ENCODE measurements around the gene FGFR1OP2. TPM values are rescaled to one million over a fixed set of nuclear protein-coding genes. Genes with fewer than 3 reads are reported as not detected.

FGFR1OP2 gene
- total RNA-seq, 2 experiments from 2014 or later, result 79.5 to 84.8 TPM

DNA sequence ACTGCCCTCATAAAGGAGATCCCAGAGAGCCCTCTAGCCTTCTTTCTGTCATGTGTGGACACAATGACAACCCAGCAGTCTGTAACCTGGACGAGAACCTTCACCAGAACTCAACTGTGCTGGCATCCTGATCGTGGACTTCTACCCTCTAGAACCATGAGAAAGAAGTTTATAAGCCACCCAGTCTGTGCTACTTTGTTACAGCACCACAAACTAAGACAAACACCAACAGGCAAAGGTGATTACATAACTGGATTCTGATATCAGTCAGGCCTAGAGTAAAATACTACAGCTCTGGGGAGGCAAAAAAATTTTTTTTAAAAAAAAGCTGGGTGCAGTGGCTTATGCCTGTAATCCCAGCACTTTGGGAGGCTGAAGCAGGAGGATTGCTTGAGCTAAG lies 57.4 kb downstream of the FGFR1OP2 start:
- H3K4me1 Mint-ChIP-seq, result peaks cover 10% of the 10 kb centered on the region
- H3K36me3 Mint-ChIP-seq (ENCODE audit: low read depth), result peaks cover 38% of the 10 kb centered on the region
- H3K27me3 Mint-ChIP-seq, result no peaks in the 10 kb centered on the region
- no peaks in the 10 kb centered on the region for H3K9me3 Mint-ChIP-seq
- DNase-seq, result no peak
- H3K4me3 Mint-ChIP-seq, result no peak overlapping the region
- POLR2A ChIA-PET, result no interaction called here
- CTCF ChIA-PET, result interaction anchor here (0.9 to 1.2 kb wide), 2 partner anchors 18 to 31 kb away, joined by 3 to 5 read pairs; partner anchors contain the start of gene TM7SF3
- no peak overlapping the region for H3K27ac Mint-ChIP-seq

DNA sequence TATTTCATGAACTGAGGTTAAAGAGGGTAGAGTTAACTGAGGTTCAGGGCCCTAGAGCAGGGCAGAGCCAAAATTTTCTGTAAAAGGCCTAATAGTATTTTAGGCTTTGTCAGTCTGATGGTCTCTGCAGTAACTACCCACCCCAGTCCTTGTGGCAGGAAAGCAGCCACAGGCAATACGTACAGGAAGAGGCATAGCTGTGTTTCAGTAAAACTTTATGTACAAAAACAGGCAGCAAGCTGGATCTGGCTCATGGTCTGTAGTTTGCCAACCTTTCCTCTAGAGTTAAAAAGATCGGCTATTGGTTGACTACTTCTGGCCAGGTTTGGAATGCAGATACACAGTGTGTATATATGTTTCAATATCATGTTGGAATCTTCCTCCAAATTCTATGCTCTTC lies 58.7 kb downstream of the FGFR1OP2 start:
- Mint-ChIP-seq H3K4me1 (peaks cover 20% of the 10 kb centered on the region), H3K4me3 (no peak overlapping the region), H3K36me3 (ENCODE audit: low read depth) (peaks cover 43% of the 10 kb centered on the region), H3K27ac (no peak overlapping the region), H3K9me3 (no peaks in the 10 kb centered on the region), H3K27me3 (no peaks in the 10 kb centered on the region)
- ChIA-PET CTCF (interaction anchor here (0.5 kb wide), 1 partner anchor 574 kb away, joined by 4 read pairs; no protein-coding TSS in a partner anchor), POLR2A (no interaction called here)
- no peak for DNase-seq

- no peak for DNase-seq
- POLR2A ChIA-PET, result no interaction called here
- Mint-ChIP-seq H3K27ac (peak overlapping the region; percentile 38), H3K27me3 (no peaks in the 10 kb centered on the region), H3K9me3 (no peaks in the 10 kb centered on the region), H3K36me3 (ENCODE audit: low read depth) (peaks cover 34% of the 10 kb centered on the region), H3K4me3 (no peak overlapping the region), H3K4me1 (peaks cover 26% of the 10 kb centered on the region)
- CTCF ChIA-PET, result interaction anchor here (1.6 to 1.9 kb wide), 2 partner anchors 9 to 12 kb away, joined by 5 to 10 read pairs; partner anchors contain the start of gene TM7SF3
Measured at GRCh38 chr12:27000961-27001360, 62.7 kb downstream of the FGFR1OP2 start.

DNA sequence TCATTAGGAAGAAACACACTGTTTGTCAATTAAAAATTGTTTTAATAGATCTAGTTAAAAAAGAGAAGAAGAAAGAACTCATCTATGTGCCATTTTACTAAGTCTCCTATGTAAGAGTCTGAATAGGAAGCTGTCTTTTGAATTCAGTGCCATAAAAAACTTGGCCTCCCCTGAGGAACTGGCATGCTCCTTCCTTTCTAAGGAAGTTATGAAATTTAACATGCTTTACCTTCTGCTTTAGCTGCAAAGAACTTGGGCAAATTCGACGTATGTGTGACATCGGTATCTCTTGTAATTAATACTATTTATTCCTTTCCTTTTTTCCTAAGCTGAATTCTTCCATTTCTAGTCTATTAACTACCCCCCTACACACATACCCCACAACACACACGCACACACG lies 63.4 kb downstream of the FGFR1OP2 start:
- no peak overlapping the region for H3K4me3 Mint-ChIP-seq
- no peaks in the 10 kb centered on the region for H3K27me3 Mint-ChIP-seq
- no peak overlapping the region for H3K27ac Mint-ChIP-seq
- H3K9me3 Mint-ChIP-seq, result no peaks in the 10 kb centered on the region
- POLR2A ChIA-PET, result no interaction called here
- peaks cover 34% of the 10 kb centered on the region for H3K36me3 Mint-ChIP-seq (ENCODE audit: low read depth)
- peaks cover 26% of the 10 kb centered on the region for H3K4me1 Mint-ChIP-seq
- CTCF ChIA-PET, result interaction anchor here (1.4 to 1.9 kb wide), 3 partner anchors 9 to 90 kb away, joined by 3 to 10 read pairs (median 5); partner anchors contain the start of gene TM7SF3
- DNase-seq, result no peak

DNA sequence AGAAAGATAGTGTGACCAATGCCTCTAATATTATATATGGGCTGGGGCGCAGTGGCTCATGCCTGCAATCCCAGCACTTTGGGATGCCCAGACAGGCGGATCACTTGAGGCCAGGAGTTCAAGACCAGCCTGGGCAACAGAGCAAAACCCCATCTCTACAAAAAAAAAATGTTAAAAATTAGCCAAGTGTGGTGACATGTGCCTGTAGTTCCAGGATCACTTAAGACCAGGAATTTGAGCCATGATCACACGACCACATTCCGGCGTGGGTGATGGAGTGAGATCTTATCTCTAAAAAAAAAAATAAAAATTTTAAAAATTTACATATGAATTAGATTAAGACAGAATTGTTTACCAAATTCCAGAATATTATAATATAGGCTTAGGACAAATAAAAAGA lies 63.9 kb downstream of the FGFR1OP2 start:
- H3K4me3 Mint-ChIP-seq, result no peak overlapping the region

DNA sequence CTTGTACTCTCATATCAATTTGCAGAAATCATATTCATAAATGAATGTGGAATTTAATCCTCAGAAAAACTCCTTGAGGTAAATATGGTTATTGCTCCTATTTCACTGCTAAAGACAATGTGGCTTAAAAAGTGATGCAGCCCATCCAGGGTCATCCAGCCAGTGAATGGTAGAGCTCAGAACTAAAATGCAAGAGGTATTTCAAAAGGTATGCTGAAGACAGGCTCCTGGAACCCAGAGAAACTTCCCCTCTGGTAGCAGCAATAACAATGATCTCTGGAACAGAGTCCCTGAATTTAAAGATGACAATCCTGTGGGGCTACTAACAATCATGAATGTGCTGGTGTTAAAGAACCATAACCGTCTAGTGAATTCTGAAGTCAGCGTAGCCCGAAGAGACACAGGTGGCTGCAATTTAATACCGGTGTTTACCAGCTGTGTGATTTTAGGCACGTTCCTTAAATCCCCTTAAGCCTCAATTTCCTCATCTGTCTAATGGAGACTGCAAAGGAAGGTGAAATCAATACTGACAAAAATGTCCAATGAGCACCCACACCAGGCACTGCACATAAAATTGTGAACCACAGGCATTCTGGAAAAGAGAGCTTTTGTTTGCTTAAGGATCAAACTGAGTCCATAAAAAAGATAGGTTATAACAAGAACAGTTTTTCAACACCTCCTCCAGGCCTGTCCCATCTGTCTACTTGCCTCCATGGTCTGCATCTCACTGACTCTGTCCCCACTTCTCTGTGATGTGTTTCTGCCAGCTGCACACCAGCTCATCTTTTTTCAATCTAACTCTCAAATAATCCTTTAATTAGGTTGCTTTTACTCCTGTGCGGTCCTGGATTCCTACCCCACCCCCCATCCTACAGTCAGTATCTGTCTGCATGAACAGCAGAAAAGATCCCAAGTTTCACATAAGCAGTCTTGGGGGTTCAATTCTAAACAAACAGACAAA lies 65.4 kb downstream of the FGFR1OP2 start:
- Mint-ChIP-seq H3K36me3 (ENCODE audit: low read depth) (peaks cover 27% of the 10 kb centered on the region), H3K9me3 (no peaks in the 10 kb centered on the region), H3K27ac (no peak overlapping the region), H3K27me3 (no peaks in the 10 kb centered on the region), H3K4me3 (no peak overlapping the region), H3K4me1 (peaks cover 20% of the 10 kb centered on the region)
- POLR2A ChIA-PET, result no interaction called here
- CTCF ChIA-PET, result interaction anchor here (0.6 to 1.9 kb wide), 2 partner anchors 12 to 22 kb away, joined by 3 to 9 read pairs; no protein-coding TSS in a partner anchor
- DNase-seq, result no peak

More for the DNA sequence above, 63.9 kb downstream of the FGFR1OP2 start:
- ChIA-PET CTCF (interaction anchor here (1.4 to 1.9 kb wide), 4 partner anchors 10 to 90 kb away, joined by 3 to 10 read pairs (median 7); partner anchors contain the start of gene TM7SF3), POLR2A (no interaction called here)
- DNase-seq, result no peak
- Mint-ChIP-seq H3K9me3 (no peaks in the 10 kb centered on the region), H3K36me3 (ENCODE audit: low read depth) (peaks cover 34% of the 10 kb centered on the region), H3K27ac (no peak overlapping the region), H3K4me1 (peaks cover 26% of the 10 kb centered on the region), H3K27me3 (no peaks in the 10 kb centered on the region)

- peaks cover 23% of the 10 kb centered on the region for H3K36me3 Mint-ChIP-seq (ENCODE audit: low read depth)
- POLR2A ChIA-PET, result no interaction called here
- H3K27me3 Mint-ChIP-seq, result no peaks in the 10 kb centered on the region
- no peaks in the 10 kb centered on the region for H3K9me3 Mint-ChIP-seq
- CTCF ChIA-PET, result no interaction called here
- DNase-seq, result no peak
- H3K4me3 Mint-ChIP-seq, result no peak overlapping the region
- H3K4me1 Mint-ChIP-seq, result peaks cover 30% of the 10 kb centered on the region
- H3K27ac Mint-ChIP-seq, result no peak overlapping the region
Measured at GRCh38 chr12:27005495-27005894, 67.2 kb downstream of the FGFR1OP2 start.

DNA sequence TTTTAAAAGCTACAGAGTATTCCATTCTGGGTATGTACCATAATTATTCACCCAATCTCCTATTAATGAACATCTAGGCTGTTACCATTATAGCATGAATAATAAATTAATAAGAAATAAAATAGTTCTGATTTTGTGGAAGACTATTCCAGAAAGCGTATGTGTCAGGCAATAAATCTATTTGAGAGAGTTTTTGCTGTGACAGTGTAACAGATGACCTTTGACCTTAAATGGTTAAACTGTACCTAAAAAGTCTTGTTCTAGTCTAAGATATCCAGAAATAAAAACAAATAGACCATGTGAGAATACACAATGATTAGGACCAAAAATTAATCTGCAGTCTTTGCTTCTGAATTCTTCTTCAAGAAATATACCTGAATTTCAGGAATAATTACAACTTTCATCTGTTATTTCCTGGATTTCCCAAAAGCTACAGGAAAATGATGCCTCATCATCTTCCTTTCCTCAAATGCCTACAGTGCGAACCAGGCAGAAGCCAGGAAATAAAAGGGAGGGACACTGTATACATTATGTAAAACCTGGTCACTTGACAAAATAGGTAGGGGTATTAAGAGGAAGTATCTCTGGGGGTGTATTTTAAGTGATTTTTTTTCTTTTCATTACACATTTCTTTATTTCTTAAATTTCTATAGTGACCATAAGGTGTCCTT lies 68.7 kb downstream of the FGFR1OP2 start:
- ChIA-PET CTCF (no interaction called here), POLR2A (no interaction called here)
- Mint-ChIP-seq H3K27me3 (no peaks in the 10 kb centered on the region), H3K4me1 (peaks cover 30% of the 10 kb centered on the region), H3K27ac (no peak overlapping the region), H3K9me3 (no peaks in the 10 kb centered on the region), H3K4me3 (no peak overlapping the region), H3K36me3 (ENCODE audit: low read depth) (peaks cover 25% of the 10 kb centered on the region)
- no peak for DNase-seq

DNA sequence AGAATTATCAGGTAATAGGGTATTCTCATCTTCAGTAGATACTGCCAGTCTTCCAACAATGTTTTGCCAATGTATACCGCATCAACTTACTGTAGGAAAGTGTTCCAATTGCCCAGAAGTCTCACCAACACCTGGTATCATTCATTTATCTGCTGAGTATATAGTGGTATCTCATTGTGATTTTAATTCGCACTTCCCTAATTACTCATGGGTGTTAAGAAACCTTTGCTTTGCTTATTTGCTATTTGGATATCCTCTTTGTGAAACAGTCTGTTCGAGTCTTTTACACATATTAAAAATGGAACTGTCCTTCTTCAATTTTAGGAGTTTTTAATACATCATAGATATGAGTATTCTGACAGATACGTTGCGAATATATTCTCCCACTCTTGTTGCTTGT lies 69.8 kb downstream of the FGFR1OP2 start:
- no peak overlapping the region for H3K4me3 Mint-ChIP-seq
- no peaks in the 10 kb centered on the region for H3K27me3 Mint-ChIP-seq
- POLR2A ChIA-PET, result no interaction called here
- CTCF ChIA-PET, result no interaction called here
- peaks cover 21% of the 10 kb centered on the region for H3K36me3 Mint-ChIP-seq (ENCODE audit: low read depth)
- peaks cover 37% of the 10 kb centered on the region for H3K4me1 Mint-ChIP-seq
- no peak for DNase-seq
- H3K9me3 Mint-ChIP-seq, result no peaks in the 10 kb centered on the region
- no peak overlapping the region for H3K27ac Mint-ChIP-seq

GRCh38 chr12:27009881-27010301 lies 71.6 kb downstream of the FGFR1OP2 start:
- POLR2A ChIA-PET, result no interaction called here

GRCh38 chr12:27012239-27012981 lies 74.1 kb downstream of the FGFR1OP2 start:
- POLR2A ChIA-PET, result interaction anchor here (0.5 kb wide), 1 partner anchor 44 kb away, joined by 4 read pairs; no protein-coding TSS in a partner anchor
- Mint-ChIP-seq H3K27ac (peak overlapping the region; percentile 98), H3K36me3 (ENCODE audit: low read depth) (peaks cover 20% of the 10 kb centered on the region), H3K4me3 (peak overlapping the region; percentile 94), H3K4me1 (peaks cover 55% of the 10 kb centered on the region), H3K9me3 (no peaks in the 10 kb centered on the region), H3K27me3 (no peaks in the 10 kb centered on the region)
- DNase-seq, result no peak
- CTCF ChIA-PET, result interaction anchor here (0.8 to 4.4 kb wide), 6 partner anchors 10 to 293 kb away, joined by 3 to 31 read pairs (median 7); partner anchors contain the start of genes ITPR2 and MED21

More at GRCh38 chr12:27009881-27010301, 71.6 kb downstream of the FGFR1OP2 start:
- H3K9me3 Mint-ChIP-seq, result no peaks in the 10 kb centered on the region
- CTCF ChIA-PET, result interaction anchor here (1.3 kb wide), 1 partner anchor 19 kb away, joined by 3 read pairs; no protein-coding TSS in a partner anchor
- no peak overlapping the region for H3K4me3 Mint-ChIP-seq
- H3K36me3 Mint-ChIP-seq (ENCODE audit: low read depth), result peaks cover 20% of the 10 kb centered on the region
- no peaks in the 10 kb centered on the region for H3K27me3 Mint-ChIP-seq
- peaks cover 42% of the 10 kb centered on the region for H3K4me1 Mint-ChIP-seq
- no peak overlapping the region for H3K27ac Mint-ChIP-seq
- no peak for DNase-seq

DNA sequence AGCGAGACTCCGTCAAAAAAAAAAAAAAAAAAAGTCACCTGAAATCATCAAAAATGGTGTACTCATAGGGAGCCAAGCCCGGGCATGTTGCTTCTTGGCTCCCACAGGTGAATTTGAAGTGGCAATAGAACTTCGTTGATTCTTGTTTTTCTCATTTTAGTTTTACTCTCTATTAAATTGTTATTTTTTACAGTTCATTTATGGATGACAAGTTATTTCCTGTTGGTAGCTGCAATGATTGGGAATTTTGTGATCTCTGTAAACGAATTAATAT lies 74.6 kb downstream of the FGFR1OP2 start:
- no peak for DNase-seq
- H3K4me1 Mint-ChIP-seq, result peaks cover 55% of the 10 kb centered on the region
- POLR2A ChIA-PET, result interaction anchor here (0.6 kb wide), 1 partner anchor 97 kb away, joined by 13 read pairs; no protein-coding TSS in a partner anchor
- no peaks in the 10 kb centered on the region for H3K27me3 Mint-ChIP-seq
- H3K27ac Mint-ChIP-seq, result peak overlapping the region; percentile 98
- peak overlapping the region; percentile 94 for H3K4me3 Mint-ChIP-seq
- CTCF ChIA-PET, result interaction anchor here (0.8 to 4.4 kb wide), 7 partner anchors 10 to 292 kb away, joined by 3 to 31 read pairs (median 7); partner anchors contain the start of genes ITPR2 and MED21
- H3K36me3 Mint-ChIP-seq (ENCODE audit: low read depth), result peaks cover 20% of the 10 kb centered on the region
- no peaks in the 10 kb centered on the region for H3K9me3 Mint-ChIP-seq

Measured in activated CD4-positive, alpha-beta T cell treated with anti-CD3 and anti-CD28 coated beads, Interleukin-2, amount 10 ng/mL, durations not matched to agents 7 days and 5 days (primary cell).